GM06990 (cell line): ENCODE data around the gene ANKRD44.

ENCODE experiments used
- DNase-seq: peaks from one replicate; pipeline ENCODE4 v3.0.0-alpha.2; 2011; ENCODE audit not compliant: insufficient read length; ENCODE audit errors: extremely low read depth
- H3K27me3 ChIP-seq: replicated peaks from 2 replicates; pipeline ENCODE4 v1.6.0; 2011; ENCODE audit warnings: low read length; ENCODE audit not compliant: control insufficient read depth, insufficient read depth
- H3K36me3 ChIP-seq: 2 replicates; pipeline ENCODE4 v1.5.1; 2011; ENCODE audit warnings: low read length; ENCODE audit not compliant: control insufficient read depth, insufficient read depth
- H3K4me3 ChIP-seq: replicated peaks from 2 replicates; pipeline ENCODE4 v1.5.1; 2011; ENCODE audit warnings: low read depth, mild to moderate bottlenecking, control low read depth, low read length
- CTCF ChIP-seq: IDR thresholded peaks from 2 replicates; pipeline ENCODE4 v1.5.1; 2011; ENCODE audit warnings: low read length, control low read depth, mild to moderate bottlenecking, inconsistent platforms; ENCODE audit not compliant: insufficient read depth, poor library complexity, severe bottlenecking

Gene ANKRD44

GRCh38 chr2:197189426-197190099 lies 121.0 kb downstream of the ANKRD44 start:
- peaks cover 3% of the 10 kb centered on the region for H3K36me3 ChIP-seq
- H3K4me3 ChIP-seq, result no peak overlapping the region
- TF ChIP-seq CTCF, result no peak
- no peaks in the 10 kb centered on the region for H3K27me3 ChIP-seq
- no peak for DNase-seq

- Histone ChIP-seq H3K27me3 (no peaks in the 10 kb centered on the region), H3K4me3 (no peak overlapping the region), H3K36me3 (peaks cover 3% of the 10 kb centered on the region)
- no peak for TF ChIP-seq CTCF
- DNase-seq, result no peak
Measured at GRCh38 chr2:197185676-197186075, 124.9 kb downstream of the ANKRD44 start.

- Histone ChIP-seq H3K4me3 (no peak overlapping the region), H3K27me3 (no peaks in the 10 kb centered on the region), H3K36me3 (peaks cover 3% of the 10 kb centered on the region)
- no peak for TF ChIP-seq CTCF
- DNase-seq, result no peak
Measured at GRCh38 chr2:197184959-197185586, 125.5 kb downstream of the ANKRD44 start.

GRCh38 chr2:197183355-197183754 lies 127.2 kb downstream of the ANKRD44 start:
- no peak for DNase-seq
- Histone ChIP-seq H3K27me3 (no peaks in the 10 kb centered on the region), H3K36me3 (peaks cover 4% of the 10 kb centered on the region), H3K4me3 (no peak overlapping the region)
- TF ChIP-seq CTCF, result no peak

- no peak for TF ChIP-seq CTCF
- no peak for DNase-seq
- H3K27me3 ChIP-seq, result no peaks in the 10 kb centered on the region
Measured at GRCh38 chr2:197182668-197183067, 127.9 kb downstream of the ANKRD44 start.

GRCh38 chr2:197181491-197181890 lies 129.1 kb downstream of the ANKRD44 start:
- Histone ChIP-seq H3K27me3 (no peaks in the 10 kb centered on the region), H3K4me3 (no peak overlapping the region), H3K36me3 (peaks cover 4% of the 10 kb centered on the region)
- TF ChIP-seq CTCF, result no peak
- DNase-seq, result no peak

More at GRCh38 chr2:197182668-197183067, 127.9 kb downstream of the ANKRD44 start:
- peaks cover 4% of the 10 kb centered on the region for H3K36me3 ChIP-seq
- H3K4me3 ChIP-seq, result no peak overlapping the region
